Body of pancreas (tissue), 4 donors: ENCODE results near the gene SLC7A1.

Experiments used
- POLR2A ChIP-seq, 3 donors: fragments of 450-650 bp; IDR thresholded peaks; one replicate each; pipeline ENCODE4 v1.6.1; 2016; ENCODE audit warnings: antibody characterized with exemption in 3 of 3, mild to moderate bottlenecking in 2 of 3
- TF ChIP-seq, protein P1 (sequence below), 7 experiments: fragments of 450-650 bp in 4 of 7; fragments of 200-600 bp in 3 of 7; sonication (generic) in 3 of 7; IDR thresholded peaks; one replicate each; pipeline ENCODE4 v1.5.1; 2016 to 2019; ENCODE audit warnings: antibody characterized with exemption in 7 of 7

DNA sequence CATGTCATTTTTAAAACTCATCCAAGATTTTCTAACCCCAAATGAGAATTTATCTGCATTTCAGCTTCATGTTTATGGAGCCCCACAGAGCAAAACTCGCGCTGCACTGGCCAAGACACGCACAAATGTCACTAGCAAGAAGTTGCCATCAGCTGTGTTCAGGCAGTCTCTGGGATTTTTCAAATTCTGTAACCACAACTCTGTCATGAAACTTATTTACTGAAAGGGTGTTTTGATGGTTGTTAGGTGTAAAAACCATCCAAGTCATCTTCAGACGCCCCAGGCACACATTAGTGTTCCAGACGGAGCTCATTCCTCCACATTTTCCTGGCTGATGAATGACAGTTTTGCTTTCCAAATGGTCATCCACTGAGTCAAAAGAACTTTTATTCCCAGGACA is 63.4 kb downstream of the SLC7A1 start:
- TF ChIP-seq, protein P1, sequence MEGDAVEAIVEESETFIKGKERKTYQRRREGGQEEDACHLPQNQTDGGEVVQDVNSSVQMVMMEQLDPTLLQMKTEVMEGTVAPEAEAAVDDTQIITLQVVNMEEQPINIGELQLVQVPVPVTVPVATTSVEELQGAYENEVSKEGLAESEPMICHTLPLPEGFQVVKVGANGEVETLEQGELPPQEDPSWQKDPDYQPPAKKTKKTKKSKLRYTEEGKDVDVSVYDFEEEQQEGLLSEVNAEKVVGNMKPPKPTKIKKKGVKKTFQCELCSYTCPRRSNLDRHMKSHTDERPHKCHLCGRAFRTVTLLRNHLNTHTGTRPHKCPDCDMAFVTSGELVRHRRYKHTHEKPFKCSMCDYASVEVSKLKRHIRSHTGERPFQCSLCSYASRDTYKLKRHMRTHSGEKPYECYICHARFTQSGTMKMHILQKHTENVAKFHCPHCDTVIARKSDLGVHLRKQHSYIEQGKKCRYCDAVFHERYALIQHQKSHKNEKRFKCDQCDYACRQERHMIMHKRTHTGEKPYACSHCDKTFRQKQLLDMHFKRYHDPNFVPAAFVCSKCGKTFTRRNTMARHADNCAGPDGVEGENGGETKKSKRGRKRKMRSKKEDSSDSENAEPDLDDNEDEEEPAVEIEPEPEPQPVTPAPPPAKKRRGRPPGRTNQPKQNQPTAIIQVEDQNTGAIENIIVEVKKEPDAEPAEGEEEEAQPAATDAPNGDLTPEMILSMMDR (IDR thresholded peaks at IDR 0.05), result no peak
- no peak for TF ChIP-seq POLR2A (IDR thresholded peaks at IDR 0.05)
